ENCODE data around the gene KDM4B.

GRCh38 chr19:5016268-5016667 lies 47.4 kb downstream of the KDM4B start:
- TF ChIP-seq POLR2A (IDR thresholded peaks at IDR 0.05; ENCODE audit: low read length) (no peak), GATA1 (IDR thresholded peaks at IDR 0.05; ENCODE audit: low read depth, low read length) (no peak)
